Keratinocyte (primary cell): Measurements from ENCODE around the gene THOP1.

ENCODE experiments used
- CTCF ChIP-seq, 3 experiments: IDR thresholded peaks in 1 of 3; conservative IDR thresholded peaks in 1 of 3; optimal IDR thresholded peaks in 1 of 3; 2 replicates in 2 of 3; 3 replicates in 1 of 3; pipeline versions ENCODE3 to v1.5.1; 2011; ENCODE audit warnings: low read length in 3 of 3, mild to moderate bottlenecking in 3 of 3, moderate library complexity in 2 of 3, control low read depth in 1 of 3, inconsistent platforms in 1 of 3; ENCODE audit not compliant: insufficient read depth in 2 of 3; ENCODE audit errors: extremely low read depth in 1 of 3
- EZH2 ChIP-seq: IDR thresholded peaks from one replicate; pipeline ENCODE4 v1.6.1; 2012; ENCODE audit warnings: inconsistent platforms, mild to moderate bottlenecking, low read length, moderate library complexity

- TF ChIP-seq CTCF (optimal IDR thresholded peaks at IDR 0.05 in 1 of 3, IDR thresholded peaks at IDR 0.05 in 1 of 3, conservative IDR thresholded peaks at IDR 0.05 in 1 of 3; ENCODE audit: extremely low read depth in 1 of 3, insufficient read depth in 2 of 3, low read length in 3 of 3) (no peak), EZH2 (no peak)
These were observed 42.2 kb upstream of the THOP1 start for GRCh38 chr19:2743099-2743498.
